SIG-M5 treated with dmso at 0.1 percent for 504 hours (cell line): Measurements from ENCODE around the gene RPTOR.

Experiments
- DNase-seq: peaks from one replicate; lab custom pipeline; 2025; ENCODE audit not compliant: unreplicated experiment; lab: John Stamatoyannopoulos, UW

RPTOR gene

GRCh38 chr17:80939151-80940145 is 394.8 kb downstream of the RPTOR start:
- DNase-seq: no peak

GRCh38 chr17:80940171-80941123 is 395.8 kb downstream of the RPTOR start:
- DNase-seq: no peak

GRCh38 chr17:80941171-80941570 is 396.5 kb downstream of the RPTOR start:
- DNase-seq: no peak

- DNase-seq: no peak
Observed at GRCh38 chr17:80941743-80942422, 397.2 kb downstream of the RPTOR start.

GRCh38 chr17:80942423-80943345 is 398.0 kb downstream of the RPTOR start:
- no peak for DNase-seq

- no peak for DNase-seq
Observed at GRCh38 chr17:80943346-80944145, 398.9 kb downstream of the RPTOR start.

- no peak for DNase-seq
Observed at GRCh38 chr17:80944326-80944725, 399.7 kb downstream of the RPTOR start.

GRCh38 chr17:80945736-80946135 is 401.1 kb downstream of the RPTOR start:
- DNase-seq: no peak

- no peak for DNase-seq
Observed at GRCh38 chr17:80946449-80946848, 401.8 kb downstream of the RPTOR start.

- no peak for DNase-seq
Observed at GRCh38 chr17:80947200-80947940, 402.7 kb downstream of the RPTOR start.

GRCh38 chr17:80948019-80948975 is 403.7 kb downstream of the RPTOR start:
- DNase-seq: no peak

- DNase-seq: no peak
Observed at GRCh38 chr17:80948976-80949450, 404.4 kb downstream of the RPTOR start.

- no peak for DNase-seq
Observed at GRCh38 chr17:80949451-80950421, 405.1 kb downstream of the RPTOR start.

GRCh38 chr17:80950466-80951120 is 406.0 kb downstream of the RPTOR start:
- DNase-seq: no peak
